Measurements from ENCODE around the gene NWD2. TPM values are rescaled to one million over a fixed set of nuclear protein-coding genes. Genes with fewer than 3 reads are reported as not detected.

The NWD2 gene
- total and polyA plus RNA-seq, 2 donors from 2014 or later: not detected

- TF ChIP-seq CTCF (IDR thresholded peaks at IDR 0.05; ENCODE audit: borderline replicate concordance, extremely low read depth, insufficient read depth): no peak
- FAIRE-seq: no peak
These were observed 144.8 kb downstream of the NWD2 start for GRCh38 chr4:37389366-37389765.

GRCh38 chr4:37389967-37390580, 145.5 kb downstream of the NWD2 start:
- Histone ChIP-seq H3K9me3 (ENCODE audit: control insufficient read depth in 2 of 3, insufficient read depth in 1 of 3, low read length in 3 of 3) (no peaks in the 10 kb centered on the region), H3K4me3 (ENCODE audit: low read length in 3 of 3) (no peak overlapping the region), H3K27ac (ENCODE audit: low read depth in 2 of 2, low read length in 2 of 2) (no peak overlapping the region), H3K9ac (ENCODE audit: low read length in 3 of 3) (no peak overlapping the region), H3K36me3 (ENCODE audit: control insufficient read depth in 2 of 3, insufficient read depth in 3 of 3, low read length in 3 of 3) (no peaks in the 10 kb centered on the region), H3K27me3 (ENCODE audit: control insufficient read depth, insufficient read depth, low read length) (no peaks in the 10 kb centered on the region), H3K4me1 (ENCODE audit: control insufficient read depth in 2 of 3, insufficient read depth in 2 of 3, low read depth in 1 of 3, low read length in 3 of 3) (no peaks in the 10 kb centered on the region)
- TF ChIP-seq CTCF (IDR thresholded peaks at IDR 0.05; ENCODE audit: borderline replicate concordance, extremely low read depth, insufficient read depth): peak; percentile 71
- peak in 3 of 5 donors; percentile 38 to 78 (median 75) for DNase-seq
- FAIRE-seq: peak; percentile 80
- intact Hi-C loops (cut with DNase I): no loop called here

More at GRCh38 chr4:37389366-37389765, 144.8 kb downstream of the NWD2 start:
- Histone ChIP-seq H3K4me1 (ENCODE audit: control insufficient read depth in 2 of 3, insufficient read depth in 2 of 3, low read depth in 1 of 3, low read length in 3 of 3) (no peaks in the 10 kb centered on the region), H3K36me3 (ENCODE audit: control insufficient read depth in 2 of 3, insufficient read depth in 3 of 3, low read length in 3 of 3) (no peaks in the 10 kb centered on the region), H3K27ac (ENCODE audit: low read depth in 2 of 2, low read length in 2 of 2) (no peak overlapping the region), H3K9me3 (ENCODE audit: control insufficient read depth in 2 of 3, insufficient read depth in 1 of 3, low read length in 3 of 3) (no peaks in the 10 kb centered on the region), H3K27me3 (ENCODE audit: control insufficient read depth, insufficient read depth, low read length) (no peaks in the 10 kb centered on the region), H3K9ac (ENCODE audit: low read length in 3 of 3) (no peak overlapping the region), H3K4me3 (ENCODE audit: low read length in 3 of 3) (no peak overlapping the region)
- intact Hi-C loops (cut with DNase I): no loop called here
- DNase-seq: no peak

- H3K27me3 ChIP-seq (ENCODE audit: control insufficient read depth, insufficient read depth, low read length): no peaks in the 10 kb centered on the region
- peak in 4 of 5 donors; percentile 12 to 79 (median 40) for DNase-seq
- H3K4me3 ChIP-seq (ENCODE audit: low read length in 3 of 3): peak overlapping the region in 1 of 3 donors; percentile 5
- FAIRE-seq: no peak
- no peak overlapping the region for H3K9ac ChIP-seq (ENCODE audit: low read length in 3 of 3)
- no peaks in the 10 kb centered on the region for H3K36me3 ChIP-seq (ENCODE audit: control insufficient read depth in 2 of 3, insufficient read depth in 3 of 3, low read length in 3 of 3)
- TF ChIP-seq CTCF (IDR thresholded peaks at IDR 0.05; ENCODE audit: borderline replicate concordance, extremely low read depth, insufficient read depth): no peak
- H3K4me1 ChIP-seq (ENCODE audit: control insufficient read depth in 2 of 3, insufficient read depth in 2 of 3, low read depth in 1 of 3, low read length in 3 of 3): no peaks in the 10 kb centered on the region
- H3K9me3 ChIP-seq (ENCODE audit: control insufficient read depth in 2 of 3, insufficient read depth in 1 of 3, low read length in 3 of 3): no peaks in the 10 kb centered on the region
- intact Hi-C loops (cut with DNase I): no loop called here
- no peak overlapping the region for H3K27ac ChIP-seq (ENCODE audit: low read depth in 2 of 2, low read length in 2 of 2)
These were observed 148.1 kb downstream of the NWD2 start for GRCh38 chr4:37392521-37393255.

All from kidney (tissue), 14 donors.